Heart right ventricle (tissue), 16 donors: ENCODE data around the gene CEP131. TPM values are rescaled to one million over a fixed set of nuclear protein-coding genes. Genes with fewer than 3 reads are reported as not detected.
A peak's percentile ranks its signal among the peaks of the same experiment; 100 is the strongest.

Experiments used
- ATAC-seq, 8 donors: fragments of 200-7000 bp; cut with Tn5 transposase; one replicate each; pipeline ENCODE4 v1.9.1; 2020; ENCODE audit warnings: mild to moderate bottlenecking in 8 of 8, moderate library complexity in 8 of 8, moderate number of reproducible peaks in 1 of 8
- DNase-seq, 2 donors: peaks; one replicate each; pipeline ENCODE4 v3.0.0-alpha.2; 2020
- H3K27ac ChIP-seq, 10 donors: fragments of 200-600 bp; sonication (generic) in 2 of 10; one replicate each; pipeline versions ENCODE4 v1.5.0 to v1.8.0; 2020 to 2022; ENCODE audit warnings: mild to moderate bottlenecking in 3 of 10
- H3K27me3 ChIP-seq, 7 donors: fragments of 200-600 bp; one replicate each; pipeline ENCODE4 v1.8.0; 2021 to 2022; ENCODE audit warnings: mild to moderate bottlenecking in 2 of 7
- H3K36me3 ChIP-seq, 9 donors: fragments of 200-600 bp; sonication (generic) in 1 of 9; one replicate each; pipeline versions ENCODE4 v1.5.0 to v1.8.0; 2020 to 2022; ENCODE audit warnings: mild to moderate bottlenecking in 2 of 9
- H3K4me1 ChIP-seq, 9 donors: fragments of 200-600 bp; sonication (generic) in 1 of 9; one replicate each; pipeline versions ENCODE4 v1.5.0 to v1.8.0; 2020 to 2022; ENCODE audit warnings: mild to moderate bottlenecking in 4 of 9
- H3K4me3 ChIP-seq, 10 donors: fragments of 200-600 bp; sonication (generic) in 2 of 10; one replicate each; pipeline versions ENCODE4 v1.5.0 to v1.8.0; 2020 to 2022; ENCODE audit warnings: mild to moderate bottlenecking in 7 of 10, moderate library complexity in 2 of 10
- H3K9me3 ChIP-seq, 11 donors: fragments of 200-600 bp in 10 of 11; sonication (generic) in 2 of 11; one replicate each; pipeline versions ENCODE4 v1.5.0 to v1.8.0; 2013 to 2022; ENCODE audit warnings: mild to moderate bottlenecking in 2 of 11, control low read depth in 1 of 11, moderate library complexity in 1 of 11
- CTCF ChIP-seq, 9 donors: fragments of 200-600 bp; sonication (generic) in 2 of 9; IDR thresholded peaks; one replicate each; pipeline versions ENCODE4 v1.5.0 to v1.8.0; 2021 to 2022; ENCODE audit warnings: antibody characterized with exemption in 9 of 9, mild to moderate bottlenecking in 5 of 9, moderate library complexity in 1 of 9
- WGBS, 2 donors: extraction: QIAGEN DNeasy Blood & Tissue Kit; methylation state at CpG; one replicate each; pipeline ENCODE4 v1.1.7; 2013; ENCODE audit warnings: inconsistent platforms in 1 of 2; 5-methylcytosine and 5-hydroxymethylcytosine counted together
- intact Hi-C, 10 donors: fragments of 100-400 bp; cut with DNase I; formaldehyde crosslinking; loops; one replicate each; pipeline versions ENCODE4 v1.11.1 to v1.14.2; 2022
- polyA plus RNA-seq, 2 donors: library from polyadenylated mRNA; stranded (reverse); fragments of 200-250 nt; gene quantifications; one replicate each; pipeline ENCODE4 v1.2.3, GENCODE V29; 2013
- total RNA-seq, 10 donors: library from RNA; stranded (reverse); fragmentation: NEBNext Ultra II Directional in 3 of 10; extraction: Animal tissue kit (Norgen Biotek cat#: 25700) in 3 of 10; gene quantifications; one replicate each; pipeline versions ENCODE4 v1.2.1 to v1.2.4, GENCODE V29; 2021 to 2023
- donor health status: Arrhythmogenic right ventricular cardiomyopathy.
- donor health status: ischemic (EF 13 %, LVEDD 7.1; RV severe dilation, severe dysfunction).
- donor health status: healthy with polysubstance abuse.
- donor health status: DM: no; HTN: yes; CAD: no.
- donor health status: DM: no; HTN: no; CAD: no.
- donor health status: ischemic (EF 25% LVEDD 6.9; RV normal size, moderate dysfunction).
- donor health status: ischemic (EF 25% LVEDD 5.7; RV mildly dilated, moderate dysfunction).
- donor health status: healthy.
- donor health status: DM: yes; HTN: yes; CAD: no.
- donor health status: Ischemic cardiomyopathy.
- donor health status: ischemic (EF 35%, LVEDD 5.7; RV mildly dilated, moderate dysfunction).
- donor health status: nonischemic (EF 11% LVEDD 7.7; RV severe dilation, severe dysfunction).
- donor health status: DM: yes; HTN: yes; CAD: no.
- donor health status: PGD.
- donor health status: ischemic (EF 29% LVEDD 5.4; RV normal size, mild dysfunction).
- donor health status: nonischemic (EF 23%, LVEDD 6.1; RV moderate dilation, normal function).

Gene CEP131
- total and polyA plus RNA-seq, 12 donors, result 6.4 to 20.9 (median 8.0) TPM

DNA sequence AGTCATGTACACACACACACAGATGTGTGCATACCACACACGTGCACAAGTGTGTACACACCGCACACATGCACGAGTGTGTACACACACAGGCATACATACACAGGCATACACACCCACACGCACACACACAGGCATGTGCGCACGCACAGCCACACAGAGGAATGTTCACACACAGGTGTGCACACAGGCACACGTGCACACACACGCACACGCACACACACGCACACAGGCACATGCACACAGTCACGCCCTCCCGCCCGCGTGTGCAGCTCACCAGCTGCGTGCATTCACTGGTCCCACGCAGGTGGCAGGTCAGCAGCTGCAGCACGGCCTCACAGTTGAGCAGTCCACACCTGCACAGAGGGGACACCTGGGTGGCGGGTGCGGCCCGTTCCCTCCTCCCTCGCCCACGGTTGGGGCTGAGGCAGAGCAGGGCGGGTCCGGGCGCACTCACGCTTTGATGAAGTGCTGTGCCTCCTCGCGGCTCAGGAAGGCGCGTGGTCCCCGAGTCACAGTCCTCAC, 8.4 kb upstream of the CEP131 start:
- Histone ChIP-seq H3K4me1 (peaks cover 0 to 14% (median 0%) of the 10 kb centered on the region in 9 donors), H3K9me3 (peaks cover 0 to 9% (median 0%) of the 10 kb centered on the region in 11 donors), H3K36me3 (peaks cover 0 to 69% (median 5%) of the 10 kb centered on the region in 9 donors), H3K4me3 (no peak overlapping the region), H3K27ac (no peak overlapping the region), H3K27me3 (no peaks in the 10 kb centered on the region)
- DNase-seq, result no peak
- WGBS, 2 donors, result 92 to 93% methylated on average over 31 of the region's 31 CpGs
- no peak for TF ChIP-seq CTCF (IDR thresholded peaks at IDR 0.05)
- intact Hi-C loops, result loop anchor here in 1 of 10 donors (10.0 kb wide), 1 partner anchor 236 kb away; the partner anchor contains the start of gene CHMP6
- ATAC-seq, result no peak

- no peak for ATAC-seq
- Histone ChIP-seq H3K9me3 (peaks cover 0 to 9% (median 0%) of the 10 kb centered on the region in 11 donors), H3K4me1 (peaks cover 0 to 14% (median 0%) of the 10 kb centered on the region in 9 donors), H3K36me3 (peaks cover 0 to 60% (median 5%) of the 10 kb centered on the region in 9 donors), H3K27me3 (no peaks in the 10 kb centered on the region), H3K27ac (no peak overlapping the region), H3K4me3 (no peak overlapping the region)
- intact Hi-C loops, result loop anchor here in 1 of 10 donors (10.0 kb wide), 1 partner anchor 235 kb away; the partner anchor contains the start of gene CHMP6
- TF ChIP-seq CTCF (IDR thresholded peaks at IDR 0.05), result peak in 7 of 9 donors; percentile 10 to 37 (median 14)
- no peak for DNase-seq
- WGBS, 2 donors, result 91 to 93% methylated on average over 21 to 26 of the region's 26 CpGs
These were observed 7.5 kb upstream of the CEP131 start for GRCh38 chr17:81230043-81230820.

DNA sequence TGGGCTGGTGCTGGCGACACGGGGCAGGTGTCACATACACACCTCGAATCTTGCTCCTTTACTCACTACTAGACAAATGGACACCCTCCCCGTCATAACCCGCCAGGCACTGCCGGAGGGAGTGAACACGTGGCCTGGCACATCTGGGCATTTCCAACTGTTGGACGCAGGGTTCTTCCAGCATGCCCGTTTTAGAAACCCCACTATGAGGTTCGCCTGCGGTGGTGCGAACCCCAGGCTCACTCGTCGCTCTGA, 6.8 kb upstream of the CEP131 start:
- H3K27ac ChIP-seq, result no peak overlapping the region
- peaks cover 0 to 14% (median 0%) of the 10 kb centered on the region in 9 donors for H3K4me1 ChIP-seq
- no peak overlapping the region for H3K4me3 ChIP-seq
- H3K27me3 ChIP-seq, result no peaks in the 10 kb centered on the region
- 95 to 96% methylated on average over 14 of the region's 14 CpGs for WGBS, 2 donors
- ATAC-seq (no peak), DNase-seq (no peak)
- no peak for TF ChIP-seq CTCF (IDR thresholded peaks at IDR 0.05)
- H3K36me3 ChIP-seq, result peaks cover 0 to 58% (median 5%) of the 10 kb centered on the region in 9 donors
- intact Hi-C loops, result loop anchor here in 3 of 10 donors (5.0 to 10.0 kb wide), 3 partner anchors 85 to 207 kb away; no protein-coding TSS in a partner anchor
- H3K9me3 ChIP-seq, result peaks cover 0 to 9% (median 0%) of the 10 kb centered on the region in 11 donors

- peaks cover 0 to 58% (median 5%) of the 10 kb centered on the region in 9 donors for H3K36me3 ChIP-seq
- no peak overlapping the region for H3K27ac ChIP-seq
- no peak for TF ChIP-seq CTCF (IDR thresholded peaks at IDR 0.05)
- H3K4me1 ChIP-seq, result peaks cover 0 to 14% (median 0%) of the 10 kb centered on the region in 9 donors
- H3K4me3 ChIP-seq, result no peak overlapping the region
- H3K27me3 ChIP-seq, result no peaks in the 10 kb centered on the region
- intact Hi-C loops, result loop anchor here in 3 of 10 donors (5.0 to 10.0 kb wide), 3 partner anchors 84 to 207 kb away; no protein-coding TSS in a partner anchor
- WGBS, 2 donors, result 86 to 87% methylated on average over 32 of the region's 32 CpGs
- H3K9me3 ChIP-seq, result peaks cover 0 to 9% (median 0%) of the 10 kb centered on the region in 11 donors
- peak in 3 of 8 donors; percentile 9 to 18 (median 18) for ATAC-seq
- no peak for DNase-seq
These were observed 6.3 kb upstream of the CEP131 start for GRCh38 chr17:81228834-81229665.
